H9 (cell line): ENCODE measurements around the gene GOLT1A. TPM values are rescaled to one million over a fixed set of nuclear protein-coding genes. Genes with fewer than 3 reads are reported as not detected.

Experiments
- DNase-seq: peaks from one replicate; pipeline ENCODE4 v3.0.0-alpha.2; 2017
- H2AFZ ChIP-seq: one replicate; pipeline ENCODE4 v1.6.1; 2013; ENCODE audit warnings: mild to moderate bottlenecking, low read length, control low read depth, moderate library complexity
- H2AK5ac ChIP-seq: 2 replicates; pipeline ENCODE4 v1.6.1; 2013; ENCODE audit warnings: low read length, control low read depth, mixed read lengths; ENCODE audit not compliant: insufficient read length
- H2BK120ac ChIP-seq: one replicate; pipeline ENCODE4 v1.6.1; 2013; ENCODE audit warnings: low read depth, mild to moderate bottlenecking, low read length, control low read depth, inconsistent platforms; ENCODE audit not compliant: poor library complexity, severe bottlenecking
- H2BK12ac ChIP-seq: 2 replicates; pipeline ENCODE4 v1.6.1; 2013; ENCODE audit warnings: low read length, control low read depth, mixed read lengths, low read depth; ENCODE audit not compliant: insufficient read length
- H2BK15ac ChIP-seq: 2 replicates; pipeline ENCODE4 v1.6.1; 2013; ENCODE audit warnings: low read depth, low read length, control low read depth
- H2BK20ac ChIP-seq: one replicate; pipeline ENCODE4 v1.6.1; 2013; ENCODE audit warnings: low read depth, mild to moderate bottlenecking, low read length, control low read depth, inconsistent platforms; ENCODE audit not compliant: poor library complexity, severe bottlenecking
- H2BK5ac ChIP-seq: 2 replicates; pipeline ENCODE4 v1.6.1; 2013; ENCODE audit warnings: low read length, control low read depth, mixed read lengths; ENCODE audit not compliant: insufficient read length
- H3K14ac ChIP-seq: 2 replicates; pipeline ENCODE4 v1.6.1; 2013; ENCODE audit warnings: low read length, control low read depth; ENCODE audit not compliant: insufficient read depth
- H3K18ac ChIP-seq: 2 replicates; pipeline ENCODE4 v1.6.1; 2013; ENCODE audit warnings: low read depth, mild to moderate bottlenecking, mixed read lengths, low read length, control low read depth; ENCODE audit not compliant: insufficient read length
- H3K23ac ChIP-seq: 2 replicates; pipeline ENCODE4 v1.6.1; 2013; ENCODE audit warnings: low read length, control low read depth, mixed read lengths, low read depth; ENCODE audit not compliant: insufficient read length
- H3K23me2 ChIP-seq: 2 replicates; pipeline ENCODE4 v1.6.1; 2013; ENCODE audit warnings: low read depth, mild to moderate bottlenecking, mixed read lengths, low read length, control low read depth; ENCODE audit not compliant: insufficient read length, poor library complexity, severe bottlenecking
- H3K27ac ChIP-seq: 2 replicates; pipeline ENCODE4 v1.5.1; 2013; ENCODE audit warnings: low read length, control low read depth, mixed read lengths, low read depth; ENCODE audit not compliant: insufficient read length
- H3K27me3 ChIP-seq: 2 replicates; pipeline ENCODE4 v1.6.1; 2013; ENCODE audit warnings: low read length, control low read depth, inconsistent platforms; ENCODE audit not compliant: insufficient read depth
- H3K4ac ChIP-seq: 2 replicates; pipeline ENCODE4 v1.6.1; 2013; ENCODE audit warnings: low read depth, mild to moderate bottlenecking, control low read depth, inconsistent platforms, low read length, moderate library complexity
- H3K4me1 ChIP-seq: 2 replicates; pipeline ENCODE4 v1.6.1; 2013; ENCODE audit warnings: low read length, control low read depth, inconsistent platforms; ENCODE audit not compliant: insufficient read depth
- H3K4me2 ChIP-seq: 2 replicates; pipeline ENCODE4 v1.6.1; 2013; ENCODE audit warnings: low read length, control low read depth, mixed read lengths; ENCODE audit not compliant: insufficient read length, insufficient read depth
- H3K56ac ChIP-seq: 2 replicates; pipeline ENCODE4 v1.6.1; 2013; ENCODE audit warnings: low read depth, mild to moderate bottlenecking, mixed read lengths, low read length, control low read depth; ENCODE audit not compliant: insufficient read length
- H3K79me1 ChIP-seq: 2 replicates; pipeline ENCODE4 v1.6.1; 2013; ENCODE audit warnings: low read depth, mild to moderate bottlenecking, moderate library complexity, low read length, control low read depth, inconsistent platforms; ENCODE audit not compliant: insufficient read depth, poor library complexity, severe bottlenecking
- H3K79me2 ChIP-seq: 2 replicates; pipeline ENCODE4 v1.6.1; 2013; ENCODE audit warnings: low read length, control low read depth, inconsistent platforms; ENCODE audit not compliant: insufficient read depth
- H3K9ac ChIP-seq: 2 replicates; pipeline ENCODE4 v1.6.1; 2013; ENCODE audit warnings: low read length, control low read depth, mixed read lengths; ENCODE audit not compliant: insufficient read length; ENCODE audit errors: extremely low read depth
- H3K9me3 ChIP-seq: one replicate; pipeline ENCODE4 v1.6.1; 2013; ENCODE audit warnings: low read depth, low read length, inconsistent platforms; ENCODE audit not compliant: control insufficient read depth
- H3T11ph ChIP-seq: one replicate; pipeline ENCODE4 v1.6.1; 2013; ENCODE audit warnings: mild to moderate bottlenecking, low read length, control low read depth, inconsistent platforms
- H4K20me1 ChIP-seq: one replicate; pipeline ENCODE4 v1.6.1; 2013; ENCODE audit not compliant: control insufficient read depth, insufficient read length, insufficient read depth
- H4K5ac ChIP-seq: 2 replicates; pipeline ENCODE4 v1.6.1; 2013; ENCODE audit warnings: low read depth, mild to moderate bottlenecking, mixed read lengths, low read length, control low read depth; ENCODE audit not compliant: insufficient read length
- H4K8ac ChIP-seq: replicated peaks from 2 replicates; pipeline ENCODE4 v1.6.1; 2013; ENCODE audit warnings: low read length, control low read depth, mixed read lengths, low read depth; ENCODE audit not compliant: insufficient read length
- H4K91ac ChIP-seq: 2 replicates; pipeline ENCODE4 v1.6.1; 2013; ENCODE audit warnings: low read depth, mild to moderate bottlenecking, moderate library complexity, mixed read lengths, low read length, control low read depth; ENCODE audit not compliant: insufficient read length
- H3K27ac Mint-ChIP-seq, 3 experiments: 2 replicates in 2 of 3; 3 replicates in 1 of 3; pipeline ENCODE4 v1.8.0; 2020 to 2021; ENCODE audit warnings: mixed read lengths in 3 of 3, mild to moderate bottlenecking in 1 of 3, moderate library complexity in 1 of 3
- H3K27me3 Mint-ChIP-seq: 2 replicates; pipeline ENCODE4 v1.8.0; 2021; ENCODE audit warnings: low read depth, mild to moderate bottlenecking, moderate library complexity, mixed read lengths
- H3K36me3 Mint-ChIP-seq, 3 experiments: 2 replicates in 2 of 3; 3 replicates in 1 of 3; pipeline ENCODE4 v1.8.0; 2020 to 2021; ENCODE audit warnings: low read depth in 3 of 3, mixed read lengths in 3 of 3; ENCODE audit not compliant: insufficient read depth in 1 of 3
- H3K4me1 Mint-ChIP-seq, 2 experiments: 2 replicates each; pipeline ENCODE4 v1.8.0; 2020; ENCODE audit warnings: mixed read lengths in 2 of 2
- H3K4me3 Mint-ChIP-seq, 2 experiments: 2 replicates in 1 of 2; 3 replicates in 1 of 2; pipeline ENCODE4 v1.8.0; 2020 to 2021; ENCODE audit warnings: mild to moderate bottlenecking in 2 of 2, mixed read lengths in 2 of 2, moderate library complexity in 1 of 2
- H3K9me3 Mint-ChIP-seq, 2 experiments: 2 replicates in 1 of 2; 3 replicates in 1 of 2; pipeline ENCODE4 v1.8.0; 2020; ENCODE audit warnings: mild to moderate bottlenecking in 2 of 2, mixed read lengths in 2 of 2, moderate library complexity in 1 of 2
- CTCF ChIP-seq: fragments of 200-600 bp; sonication (generic); conservative IDR thresholded peaks from 3 replicates; pipeline ENCODE4 v1.8.0; 2021; ENCODE audit warnings: antibody characterized with exemption, mild to moderate bottlenecking
- WGBS: extraction: QIAGEN DNeasy Blood & Tissue Kit; methylation state at CpG from one replicate; pipeline ENCODE4 v1.1.7; 2013; ENCODE audit warnings: missing lambda C conversion rate, low lambda C conversion rate, mixed read lengths; ENCODE audit not compliant: insufficient read length; ENCODE audit errors: extremely low coverage; 5-methylcytosine and 5-hydroxymethylcytosine counted together
- total RNA-seq: library from RNA; stranded (reverse); gene quantifications from 2 replicates; pipeline ENCODE4 v1.2.1, GENCODE V29; 2021

The GOLT1A gene
- total RNA-seq, 1 experiment from 2014 or later: 4.2 TPM

GRCh38 chr1:204162494-204163074, 51.2 kb downstream of the GOLT1A start:
- Histone ChIP-seq H4K91ac (no peak overlapping the region), H3K4me1 (no peaks in the 10 kb centered on the region), H3K4me2 (no peak overlapping the region), H4K8ac (no peak overlapping the region), H3K27ac (no peak overlapping the region), H3K9me3 (no peaks in the 10 kb centered on the region), H2BK15ac (no peak overlapping the region), H4K5ac (no peak overlapping the region), H3K14ac (no peak overlapping the region), H3T11ph (no peak overlapping the region), H3K79me2 (no peaks in the 10 kb centered on the region), H2BK5ac (no peak overlapping the region), H3K27me3 (no peaks in the 10 kb centered on the region), H3K4ac (no peak overlapping the region), H3K79me1 (no peaks in the 10 kb centered on the region), H3K56ac (no peak overlapping the region), H2BK12ac (no peak overlapping the region), H2AFZ (no peak overlapping the region), H3K23me2 (no peaks in the 10 kb centered on the region), H3K9ac (no peak overlapping the region), H4K20me1 (no peaks in the 10 kb centered on the region), H2BK20ac (no peak overlapping the region), H3K18ac (no peak overlapping the region), H3K23ac (no peak overlapping the region), H2BK120ac (no peak overlapping the region), H2AK5ac (no peak overlapping the region)
- peaks cover 0 to 3% of the 10 kb centered on the region in 2 experiments; a peak in 2 of 5 replicates for H3K9me3 Mint-ChIP-seq
- H3K4me1 Mint-ChIP-seq: peaks cover 4 to 6% of the 10 kb centered on the region in 2 experiments; a peak in 2 of 4 replicates
- H3K36me3 Mint-ChIP-seq: no peaks in the 10 kb centered on the region; a peak in 1 of 7 replicates
- no CpG with 5 or more reads among the region's 7 CpGs for WGBS
- no peak overlapping the region for H3K27ac Mint-ChIP-seq
- peak; percentile 99 for TF ChIP-seq CTCF
- no peak overlapping the region for H3K4me3 Mint-ChIP-seq
- peaks cover 18% of the 10 kb centered on the region; the same call in 1 of the 2 replicates for H3K27me3 Mint-ChIP-seq
- DNase-seq: peak; percentile 91
